Fibroblast of skin of left biceps (primary cell): ENCODE data around the gene NPHP4.

Experiments
- DNase-seq, 2 experiments: peaks; one replicate each; pipeline ENCODE4 v3.0.0-alpha.2; 2013; ENCODE audit warnings: low read depth in 2 of 2

NPHP4 gene

GRCh38 chr1:5989731-5990271 is 2.4 kb downstream of the NPHP4 start:
- DNase-seq, result no peak

GRCh38 chr1:5989286-5989605 is 3.0 kb downstream of the NPHP4 start:
- no peak for DNase-seq

- no peak for DNase-seq
These were observed 3.5 kb downstream of the NPHP4 start for GRCh38 chr1:5988596-5989285.

GRCh38 chr1:5986018-5986417 is 6.2 kb downstream of the NPHP4 start:
- DNase-seq, result no peak

GRCh38 chr1:5985250-5985649 is 7.0 kb downstream of the NPHP4 start:
- no peak for DNase-seq

- DNase-seq, result peak; percentile 71 to 74
These were observed 8.7 kb downstream of the NPHP4 start for GRCh38 chr1:5983361-5984103.

DNA sequence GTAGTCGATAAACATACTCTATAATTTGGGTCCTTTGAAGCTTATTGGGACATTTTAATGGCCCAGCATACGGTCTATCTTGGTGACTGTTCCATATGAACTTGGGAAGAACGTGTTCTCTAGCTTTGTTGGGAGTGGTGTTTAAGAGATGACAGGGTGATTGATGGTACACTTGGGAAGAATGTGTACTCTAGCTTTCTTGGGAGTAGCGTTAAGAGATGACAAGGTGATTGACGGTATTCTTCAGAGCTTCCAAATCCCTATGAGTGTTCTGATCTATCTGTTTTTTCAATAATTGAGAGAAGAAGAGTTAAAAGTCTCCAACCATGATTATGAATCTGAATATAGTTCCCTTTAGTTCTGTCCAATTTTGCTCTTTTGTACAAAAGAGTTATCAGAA is 9.4 kb downstream of the NPHP4 start:
- DNase-seq, result peak; percentile 28 to 33

GRCh38 chr1:5982276-5982675 is 9.9 kb downstream of the NPHP4 start:
- no peak for DNase-seq

- DNase-seq, result no peak
These were observed 11.2 kb downstream of the NPHP4 start for GRCh38 chr1:5981009-5981380.

DNA sequence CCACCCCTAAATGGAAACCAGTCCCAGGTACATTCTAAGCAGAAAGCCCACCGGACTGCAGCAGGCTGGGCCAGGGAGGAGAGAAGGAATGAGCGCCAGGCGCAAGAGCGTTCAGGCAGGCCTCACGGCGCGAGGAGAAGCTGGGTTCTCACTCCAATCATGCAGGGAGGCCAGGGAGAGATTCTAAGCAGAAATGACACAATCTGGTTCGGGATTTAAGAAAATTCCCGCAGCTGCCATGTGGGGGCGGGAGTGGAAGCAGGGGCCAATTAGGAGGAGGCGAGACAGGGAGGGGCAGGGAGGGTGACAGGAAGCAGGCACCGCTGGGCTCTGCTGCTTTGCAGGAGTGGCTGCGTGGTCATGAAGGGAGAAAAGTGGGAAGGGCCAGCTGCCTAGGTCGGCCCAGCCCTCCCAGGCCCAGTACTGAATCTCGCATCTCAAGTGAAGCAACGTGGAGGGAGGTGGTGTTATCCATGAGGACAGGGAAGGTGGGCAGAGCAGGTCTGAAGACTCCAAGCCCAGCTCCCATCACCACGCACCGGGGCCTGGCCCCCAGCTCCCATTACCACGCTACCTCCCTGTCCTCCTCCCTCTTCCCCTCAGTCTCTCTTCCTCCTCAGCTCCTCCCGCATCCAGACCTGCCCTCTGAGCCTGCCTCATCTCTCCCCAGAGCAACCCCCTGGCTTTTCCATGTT is 11.8 kb downstream of the NPHP4 start:
- DNase-seq, result peak; percentile 21 to 24

DNA sequence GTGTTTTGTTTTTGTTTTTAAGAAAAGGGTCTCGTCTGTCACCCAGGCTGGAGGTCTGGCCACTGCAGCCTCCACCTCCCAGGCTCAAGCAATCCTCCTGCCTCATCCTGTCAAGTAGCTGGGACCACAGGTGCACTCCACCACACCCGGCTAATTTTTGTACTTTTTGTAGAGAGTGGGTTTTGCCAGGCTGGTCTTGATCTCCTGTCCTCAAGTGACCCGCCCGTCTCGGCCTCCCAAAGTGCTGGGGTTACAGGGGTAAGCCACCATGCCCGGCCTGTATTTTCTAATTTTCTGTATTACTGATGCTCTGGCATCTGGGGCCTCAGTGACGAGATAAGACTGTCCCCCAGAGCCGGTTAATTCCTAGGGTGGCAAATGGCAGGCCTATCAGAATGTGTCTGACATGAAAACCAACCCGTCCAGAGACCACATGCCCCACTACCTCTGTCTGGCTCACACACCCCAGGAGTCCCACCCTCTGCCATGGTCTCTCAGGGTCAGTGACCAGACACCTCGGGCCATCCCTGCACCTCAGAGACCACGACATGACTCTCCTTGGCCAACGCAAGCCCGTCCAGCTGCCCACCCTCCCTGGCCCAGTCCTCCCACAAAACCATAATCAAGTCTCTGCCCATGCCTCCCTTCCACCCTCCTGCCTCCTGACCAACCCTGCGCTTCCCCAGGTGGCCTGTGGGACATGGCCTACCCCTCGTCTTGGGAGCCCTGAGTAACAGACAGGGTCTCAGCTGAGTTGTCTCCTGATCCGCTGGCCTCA is 12.5 kb downstream of the NPHP4 start:
- DNase-seq, result no peak

- no peak for DNase-seq
These were observed 13.8 kb downstream of the NPHP4 start for GRCh38 chr1:5978452-5978851.

- no peak for DNase-seq
These were observed 14.5 kb downstream of the NPHP4 start for GRCh38 chr1:5977494-5978444.

GRCh38 chr1:5976726-5977493 is 15.3 kb downstream of the NPHP4 start:
- no peak for DNase-seq

GRCh38 chr1:5976231-5976630 is 16.0 kb downstream of the NPHP4 start:
- no peak for DNase-seq

DNA sequence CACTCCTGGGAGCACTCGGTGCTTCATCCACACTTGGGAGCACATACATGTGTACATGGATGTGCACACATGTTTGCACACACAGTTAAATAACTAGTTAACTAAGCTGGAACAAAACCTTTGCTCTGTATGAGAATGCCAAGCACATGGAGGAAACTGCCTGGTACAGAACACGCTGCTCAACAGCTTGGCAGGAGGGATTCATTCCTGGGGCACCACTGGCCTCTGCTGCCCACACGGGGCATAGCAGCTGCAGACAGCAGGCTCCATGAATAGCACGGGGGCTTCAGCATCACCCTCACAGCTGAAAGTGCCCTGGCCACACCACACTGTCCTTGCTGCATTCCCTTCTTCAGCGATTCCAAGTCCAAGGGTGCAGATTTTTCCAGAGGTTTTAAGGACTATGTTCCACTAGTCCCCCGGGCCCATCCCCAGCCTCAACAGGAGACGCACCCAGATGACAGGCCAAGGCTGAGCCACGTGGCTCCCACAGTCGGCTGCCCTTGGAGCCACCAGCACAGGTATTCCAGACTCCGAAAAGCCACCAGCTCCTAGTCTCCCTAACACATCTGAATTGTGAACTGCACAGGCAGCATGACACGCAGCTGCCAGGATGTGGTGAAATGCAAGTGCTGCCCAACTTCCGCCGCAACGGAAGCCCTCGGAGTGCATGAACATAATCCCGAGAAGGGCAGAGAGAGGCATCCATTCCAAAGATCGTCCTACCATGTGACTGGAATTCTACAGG is 16.9 kb downstream of the NPHP4 start:
- DNase-seq, result peak; percentile 4 to 9

GRCh38 chr1:5974631-5975030 is 17.6 kb downstream of the NPHP4 start:
- DNase-seq, result no peak

DNA sequence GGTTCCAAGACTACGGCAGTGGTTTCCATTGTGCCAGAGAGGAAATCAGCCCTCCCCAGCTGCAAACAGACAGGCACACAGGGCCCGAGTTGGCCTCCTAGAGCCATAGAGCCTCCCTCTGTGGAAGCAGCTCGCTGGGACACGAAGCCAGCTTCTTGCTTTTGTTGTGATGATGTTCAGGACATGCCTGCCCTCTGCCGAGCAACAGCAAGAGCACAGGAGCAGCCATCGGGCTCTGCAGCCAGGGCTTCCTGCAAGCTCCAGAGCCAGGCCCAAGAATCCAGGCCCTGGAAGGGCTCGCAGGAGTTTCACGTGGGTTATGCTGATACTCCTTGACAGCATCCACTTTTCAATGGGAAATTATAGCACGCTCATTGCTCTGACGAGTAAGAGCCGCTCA is 18.5 kb downstream of the NPHP4 start:
- DNase-seq, result no peak

- DNase-seq, result no peak
These were observed 20.1 kb downstream of the NPHP4 start for GRCh38 chr1:5972198-5972520.
